Testis (tissue), 2 donors: ENCODE data around the gene RET.

ENCODE experiments used
- CTCF ChIP-seq, 3 experiments: fragments of 450-650 bp in 2 of 3; fragments of 200-600 bp in 1 of 3; sonication (generic) in 1 of 3; IDR thresholded peaks; one replicate each; pipeline ENCODE4 v1.5.1; 2016 to 2019; ENCODE audit warnings: antibody characterized with exemption in 3 of 3, mild to moderate bottlenecking in 2 of 3, moderate library complexity in 1 of 3
- POLR2A ChIP-seq: fragments of 450-650 bp; IDR thresholded peaks from one replicate; pipeline ENCODE4 v1.6.1; 2017; ENCODE audit warnings: antibody characterized with exemption, mild to moderate bottlenecking, moderate library complexity

- TF ChIP-seq CTCF (IDR thresholded peaks at IDR 0.05) (no peak), POLR2A (no peak)
These were observed 33.5 kb upstream of the RET start for GRCh38 chr10:43043342-43043772.
